HepG2 (cell line): Measurements from ENCODE around the gene SEZ6. TPM values are rescaled to one million over a fixed set of nuclear protein-coding genes. Genes with fewer than 3 reads are reported as not detected.

ENCODE experiments used
- ARID2 ChIP-seq: sonication (generic); formaldehyde crosslinking; IDR thresholded peaks from 2 replicates; pipeline ENCODE4 v1.8.1; 2022; ENCODE audit warnings: mild to moderate bottlenecking, missing genetic modification reagents, borderline replicate concordance
- ARNT2 ChIP-seq: sonication (generic); formaldehyde crosslinking; IDR thresholded peaks from 2 replicates; pipeline ENCODE4 v1.8.0; 2022; ENCODE audit warnings: mild to moderate bottlenecking, low read depth, missing genetic modification reagents, moderate library complexity
- HMGXB4 ChIP-seq, 2 experiments: sonication (generic) in 1 of 2; formaldehyde crosslinking in 1 of 2; IDR thresholded peaks; 2 replicates each; pipeline versions ENCODE4 v1.4.0 to v1.6.1; 2018 to 2020; ENCODE audit warnings: missing genetic modification reagents in 2 of 2, borderline replicate concordance in 1 of 2, low read depth in 1 of 2, mild to moderate bottlenecking in 1 of 2, missing biosample characterization in 1 of 2
- KDM3A ChIP-seq: IDR thresholded peaks from 2 replicates; pipeline ENCODE4 v1.6.1; 2018; ENCODE audit warnings: low read depth, missing compliant biosample characterization
- KLF11 ChIP-seq: IDR thresholded peaks from 2 replicates; pipeline ENCODE4 v1.6.1; 2016; ENCODE audit warnings: missing compliant biosample characterization
- PHF5A ChIP-seq: IDR thresholded peaks from one replicate; pipeline ENCODE4 v1.6.1; 2018; ENCODE audit warnings: low read depth, missing genetic modification reagents; ENCODE audit not compliant: unreplicated experiment
- RBM39 ChIP-seq: fragments of 200-400 bp; formaldehyde crosslinking; IDR thresholded peaks from one replicate; pipeline ENCODE4 v1.6.1; 2018; ENCODE audit warnings: antibody characterized with exemption, mild to moderate bottlenecking, low read depth, low read length; ENCODE audit not compliant: poor library complexity, severe bottlenecking
- SKIL ChIP-seq: sonication (generic); formaldehyde crosslinking; IDR thresholded peaks from 2 replicates; pipeline ENCODE4 v1.8.0; 2022; ENCODE audit warnings: missing genetic modification reagents, mild to moderate bottlenecking, moderate library complexity, borderline replicate concordance
- THAP9 ChIP-seq: sonication (generic); formaldehyde crosslinking; IDR thresholded peaks from 2 replicates; pipeline ENCODE4; 2020; ENCODE audit warnings: missing genetic modification reagents, mild to moderate bottlenecking, borderline replicate concordance
- ZBTB21 ChIP-seq: sonication (generic); formaldehyde crosslinking; IDR thresholded peaks from 2 replicates; pipeline ENCODE4 v1.4.0; 2020; ENCODE audit warnings: missing genetic modification reagents
- ZNF136 ChIP-seq: sonication (generic); formaldehyde crosslinking; IDR thresholded peaks from 2 replicates; pipeline ENCODE4 v1.8.1; 2022; ENCODE audit warnings: low read depth, mild to moderate bottlenecking, moderate library complexity, missing genetic modification reagents
- ZNF546 ChIP-seq: sonication (generic); formaldehyde crosslinking; conservative IDR thresholded peaks from 2 replicates; pipeline ENCODE4 v1.8.1; 2023; ENCODE audit warnings: mild to moderate bottlenecking, missing genetic modification reagents
- ZSCAN29 ChIP-seq: sonication (generic); formaldehyde crosslinking; conservative IDR thresholded peaks from 2 replicates; pipeline ENCODE4 v1.4.0; 2020; ENCODE audit warnings: mild to moderate bottlenecking, missing genetic modification reagents
- ZSCAN5A ChIP-seq: sonication (generic); formaldehyde crosslinking; IDR thresholded peaks from 2 replicates; pipeline ENCODE4 v1.8.0; 2022; ENCODE audit warnings: mild to moderate bottlenecking, missing genetic modification reagents, borderline replicate concordance
- polyA plus RNA-seq, 8 experiments: library from polyadenylated mRNA; depleted of rRNA in 3 of 8; stranded (reverse) in 7 of 8; unstranded in 1 of 8; fragments of >200 nt; fragmentation: Illumina TruSeq in 4 of 8; extraction: Trizol in 4 of 8; gene quantifications; 2 replicates each; pipeline versions ENCODE4 v1.2.1 to v1.2.3, GENCODE V29; 2011 to 2016; ENCODE audit warnings: low read depth in 4 of 8, missing spikeins in 1 of 8, mixed read lengths in 1 of 8; ENCODE audit not compliant: insufficient read depth in 1 of 8
- total RNA-seq, 5 experiments: library from RNA; depleted of rRNA; stranded (reverse); fragments of >200 nt; fragmentation: Illumina TruSeq; extraction: Trizol; gene quantifications; 2 replicates each; pipeline ENCODE4 v1.2.3, GENCODE V29; 2016; ENCODE audit warnings: low read depth in 1 of 5
- TF ChIP-seq, protein P1 (sequence below): IDR thresholded peaks from 2 replicates; pipeline ENCODE4 v1.6.1; 2012; ENCODE audit warnings: low read length, improper control_type of control experiment

SEZ6 gene
- total and polyA plus RNA-seq, 2 of the 13 experiments (the other 11 are each of a cell fraction or from before 2014, with no cell fraction given), result not detected

GRCh38 chr17:29045734-29046472 lies 40.1 kb upstream of the SEZ6 start (continued):
- no peak for TF ChIP-seq HMGXB4 (CRISPR knock-in tag; IDR thresholded peaks at IDR 0.05; ENCODE audit: borderline replicate concordance in 1 of 2, low read depth in 1 of 2)
- TF ChIP-seq RBM39, result no peak
- TF ChIP-seq ZNF136 (CRISPR knock-in tag), result no peak
- TF ChIP-seq KLF11 (CRISPR knock-in tag), result no peak
- TF ChIP-seq PHF5A (CRISPR knock-in tag), result no peak
- 0 out of 2 replicates have a peak, but pooled peaks have one; percentile 37 for TF ChIP-seq ZBTB21
- TF ChIP-seq ZSCAN5A (CRISPR knock-in tag), result no peak
- TF ChIP-seq ZSCAN29, result no peak
- TF ChIP-seq ARNT2 (CRISPR knock-in tag), result no peak
- TF ChIP-seq KDM3A (CRISPR knock-in tag), result 0 out of 2 replicates have a peak, but pooled peaks have one; percentile 50
- TF ChIP-seq ARID2 (CRISPR knock-in tag), result no peak
- TF ChIP-seq, protein P1, sequence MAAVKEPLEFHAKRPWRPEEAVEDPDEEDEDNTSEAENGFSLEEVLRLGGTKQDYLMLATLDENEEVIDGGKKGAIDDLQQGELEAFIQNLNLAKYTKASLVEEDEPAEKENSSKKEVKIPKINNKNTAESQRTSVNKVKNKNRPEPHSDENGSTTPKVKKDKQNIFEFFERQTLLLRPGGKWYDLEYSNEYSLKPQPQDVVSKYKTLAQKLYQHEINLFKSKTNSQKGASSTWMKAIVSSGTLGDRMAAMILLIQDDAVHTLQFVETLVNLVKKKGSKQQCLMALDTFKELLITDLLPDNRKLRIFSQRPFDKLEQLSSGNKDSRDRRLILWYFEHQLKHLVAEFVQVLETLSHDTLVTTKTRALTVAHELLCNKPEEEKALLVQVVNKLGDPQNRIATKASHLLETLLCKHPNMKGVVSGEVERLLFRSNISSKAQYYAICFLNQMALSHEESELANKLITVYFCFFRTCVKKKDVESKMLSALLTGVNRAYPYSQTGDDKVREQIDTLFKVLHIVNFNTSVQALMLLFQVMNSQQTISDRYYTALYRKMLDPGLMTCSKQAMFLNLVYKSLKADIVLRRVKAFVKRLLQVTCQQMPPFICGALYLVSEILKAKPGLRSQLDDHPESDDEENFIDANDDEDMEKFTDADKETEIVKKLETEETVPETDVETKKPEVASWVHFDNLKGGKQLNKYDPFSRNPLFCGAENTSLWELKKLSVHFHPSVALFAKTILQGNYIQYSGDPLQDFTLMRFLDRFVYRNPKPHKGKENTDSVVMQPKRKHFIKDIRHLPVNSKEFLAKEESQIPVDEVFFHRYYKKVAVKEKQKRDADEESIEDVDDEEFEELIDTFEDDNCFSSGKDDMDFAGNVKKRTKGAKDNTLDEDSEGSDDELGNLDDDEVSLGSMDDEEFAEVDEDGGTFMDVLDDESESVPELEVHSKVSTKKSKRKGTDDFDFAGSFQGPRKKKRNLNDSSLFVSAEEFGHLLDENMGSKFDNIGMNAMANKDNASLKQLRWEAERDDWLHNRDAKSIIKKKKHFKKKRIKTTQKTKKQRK, result no peak
- TF ChIP-seq THAP9 (CRISPR knock-in tag), result no peak
- no peak for TF ChIP-seq SKIL (CRISPR knock-in tag)
- TF ChIP-seq ZNF546, result no peak
